Loucy (cell line): ENCODE data around the gene CEP41.

Experiments used
- CTCF ChIP-seq: fragments of 200-600 bp; sonication (generic); conservative IDR thresholded peaks from 2 replicates; pipeline ENCODE4 v1.5.1; 2014; ENCODE audit warnings: mild to moderate bottlenecking, antibody characterized with exemption, low read length
- EZH2phosphoT487 ChIP-seq: fragments of 200-600 bp; IDR thresholded peaks from 2 replicates; pipeline ENCODE4 v1.6.1; 2018; ENCODE audit warnings: antibody characterized with exemption, mild to moderate bottlenecking, moderate library complexity, borderline replicate concordance

GRCh38 chr7:130468612-130469011, 27.8 kb upstream of the CEP41 start:
- TF ChIP-seq CTCF (no peak), EZH2phosphoT487 (no peak)
